Stimulated activated CD4-positive, alpha-beta T cell treated with anti-CD3 and anti-CD28 coated beads, Interleukin-1b, Interleukin-23, amount 100 ng/mL, for 1 hour (primary cell): ENCODE data around the gene CSNK1A1L.
"Not testable (repeated sequence)": the region's sequence is repeated elsewhere in the genome, so short reads cannot be mapped to it uniquely, and the experiment has no call there.

Experiments used
- DNase-seq, 2 donors: peaks; one replicate each; pipeline ENCODE4 v3.0.0-alpha.2; 2020; ENCODE audit warnings: low read depth in 2 of 2

The CSNK1A1L gene

DNA sequence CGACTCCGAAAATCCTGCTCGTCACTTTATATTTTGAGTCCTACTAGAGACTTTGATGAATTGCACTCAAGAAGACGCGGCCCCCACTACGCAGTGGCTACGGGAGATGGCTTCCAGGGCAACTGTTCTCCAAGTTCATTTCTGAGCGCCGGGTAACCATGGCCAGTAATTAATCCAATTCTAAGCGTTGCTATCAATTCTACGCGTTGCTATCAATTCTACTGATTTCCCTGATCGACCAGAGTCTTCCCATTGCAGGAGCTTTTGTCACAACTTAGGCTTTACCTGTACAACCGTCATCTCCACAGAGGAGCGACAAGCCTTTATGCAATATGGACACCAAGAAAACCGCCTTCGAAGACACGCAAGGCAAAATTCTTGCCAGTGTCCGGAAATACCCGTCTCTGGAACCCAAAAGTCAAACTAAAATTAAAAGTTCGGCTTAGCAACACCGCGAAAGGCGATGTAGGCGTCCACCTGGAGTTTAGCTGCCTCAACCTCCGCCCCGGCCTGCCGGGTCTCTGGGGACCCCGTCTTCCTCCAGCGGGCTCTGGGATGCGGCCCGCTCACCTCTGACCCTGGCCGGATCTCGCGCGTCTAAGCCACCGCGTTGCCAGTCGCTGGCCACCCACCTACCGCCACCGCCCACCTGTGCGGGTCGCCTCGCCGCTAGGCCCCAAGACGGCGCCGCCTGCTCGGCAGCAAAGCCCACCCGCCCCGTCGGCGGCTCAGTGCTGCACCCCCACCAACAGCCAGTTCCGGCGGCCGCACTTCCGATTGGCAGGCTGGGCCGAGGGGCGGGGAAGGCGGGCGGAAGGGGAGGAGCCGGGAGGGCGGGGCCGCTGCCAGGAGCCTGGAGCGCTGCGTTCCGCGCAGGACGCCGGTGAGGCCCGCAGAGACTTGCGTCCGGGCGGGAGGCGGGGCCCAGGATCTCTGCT, 46.3 kb downstream of the CSNK1A1L start, which contains the start of gene SUPT20H:
Gene SUPT20H (minus strand): TSS at position 779 of the 938 bp plus-strand sequence. CDS start 8,198 bp downstream, outside the sequence.
- DNase-seq, result peak; percentile 87 to 94

DNA sequence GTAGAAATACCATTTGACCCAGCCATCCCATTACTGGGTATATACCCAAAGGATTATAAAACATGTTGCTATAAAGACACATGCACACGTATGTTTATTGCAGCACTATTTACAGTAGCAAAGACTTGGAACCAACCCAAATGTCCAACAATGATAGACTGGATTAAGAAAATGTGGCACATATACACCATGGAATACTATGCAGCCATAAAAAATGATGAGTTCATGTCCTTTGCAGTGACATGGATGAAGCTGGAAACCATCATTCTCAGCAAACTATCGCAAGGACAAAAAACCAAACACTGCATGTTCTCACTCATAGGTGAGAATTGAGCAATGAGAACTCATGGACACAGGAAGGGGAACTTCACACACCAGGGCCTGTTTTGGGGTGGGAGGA, 49.2 kb downstream of the CSNK1A1L start:
- not testable (repeated sequence) for DNase-seq
